ENCODE data around the gene SLC22A23. TPM values are rescaled to one million over a fixed set of nuclear protein-coding genes. Genes with fewer than 3 reads are reported as not detected.

The SLC22A23 gene
- polyA plus RNA-seq, 1 donor (not counting 4 experiments of a cell fraction or from before 2014, with no cell fraction given), result 4.3 TPM

GRCh38 chr6:3494391-3495100 is 37.7 kb upstream of the SLC22A23 start:
- no peaks in the 10 kb centered on the region for H3K79me2 ChIP-seq (ENCODE audit: control insufficient read depth, insufficient read depth, low read length)
- H3K9me1 ChIP-seq (ENCODE audit: control insufficient read depth, extremely low read depth, insufficient read depth, low read length), result no peaks in the 10 kb centered on the region
- no peaks in the 10 kb centered on the region for H4K20me1 ChIP-seq (ENCODE audit: control insufficient read depth, extremely low read depth, insufficient read depth, low read length)
- H3K27me3 ChIP-seq (ENCODE audit: control insufficient read depth, extremely low read depth, insufficient read depth, low read length), result no peaks in the 10 kb centered on the region
- no peak overlapping the region for H3K9ac ChIP-seq (ENCODE audit: control insufficient read depth, extremely low read depth, insufficient read depth, low read length)
- DNase-seq (ENCODE audit: low read depth, low spot score) (no peak), FAIRE-seq (no peak)
- no peaks in the 10 kb centered on the region for H3K9me3 ChIP-seq (ENCODE audit: control insufficient read depth, low read depth, low read length)
- H3K4me1 ChIP-seq (ENCODE audit: control insufficient read depth, extremely low read depth, insufficient read depth, low read length), result no peaks in the 10 kb centered on the region
- H3K27ac ChIP-seq (ENCODE audit: control insufficient read depth, insufficient read depth, low read length), result no peak overlapping the region
- H3K4me3 ChIP-seq (ENCODE audit: control insufficient read depth in 2 of 3, extremely low read depth in 1 of 3, insufficient read depth in 2 of 3, low read depth in 1 of 3, low read length in 3 of 3), result no peak overlapping the region
- H2AFZ ChIP-seq (ENCODE audit: control insufficient read depth, low read length), result no peak overlapping the region
- no peaks in the 10 kb centered on the region for H3K36me3 ChIP-seq (ENCODE audit: control insufficient read depth in 2 of 2, extremely low read depth in 1 of 2, insufficient read depth in 2 of 2, low read length in 2 of 2)
- TF ChIP-seq EZH2 (IDR thresholded peaks at IDR 0.05; ENCODE audit: low read length), result no peak
- TF ChIP-seq CTCF (optimal IDR thresholded peaks at IDR 0.05 in 1 of 3, IDR thresholded peaks at IDR 0.05 in 1 of 3, conservative IDR thresholded peaks at IDR 0.05 in 1 of 3; ENCODE audit: extremely low read depth in 1 of 3, insufficient read depth in 2 of 3, low read length in 3 of 3), result no peak
- dilution Hi-C loops (cut with MboI; ENCODE audit: extremely low pct_ligation_motif_present, low sequenced_read_pairs), result no loop called here
- H3K4me2 ChIP-seq (ENCODE audit: control insufficient read depth, extremely low read depth, insufficient read depth, low read depth, low read length), result no peak overlapping the region

DNA sequence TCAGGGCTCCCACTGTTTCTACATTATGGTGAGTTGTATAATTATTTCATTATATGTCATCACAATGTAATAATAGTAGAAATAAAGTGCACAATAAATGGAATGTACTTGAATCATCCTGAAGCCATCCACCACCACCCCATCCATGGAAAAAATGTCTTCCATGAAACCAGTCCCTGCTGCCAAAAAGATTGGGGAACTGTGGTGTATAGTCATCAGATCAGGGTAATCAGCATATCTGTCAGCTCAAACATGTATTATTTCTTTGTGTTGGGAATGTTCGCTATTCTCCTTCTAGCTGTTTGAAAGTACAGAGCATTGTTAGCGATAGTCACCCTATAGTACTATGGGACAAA is 33.8 kb upstream of the SLC22A23 start:
- dilution Hi-C loops (cut with MboI; ENCODE audit: extremely low pct_ligation_motif_present, low sequenced_read_pairs), result no loop called here

More for the DNA sequence above, 33.8 kb upstream of the SLC22A23 start:
- TF ChIP-seq CTCF (optimal IDR thresholded peaks at IDR 0.05 in 1 of 3, IDR thresholded peaks at IDR 0.05 in 1 of 3, conservative IDR thresholded peaks at IDR 0.05 in 1 of 3; ENCODE audit: extremely low read depth in 1 of 3, insufficient read depth in 2 of 3, low read length in 3 of 3) (no peak), EZH2 (IDR thresholded peaks at IDR 0.05; ENCODE audit: low read length) (no peak)
- Histone ChIP-seq H3K9me3 (ENCODE audit: control insufficient read depth, low read depth, low read length) (no peaks in the 10 kb centered on the region), H3K4me3 (ENCODE audit: control insufficient read depth in 2 of 3, extremely low read depth in 1 of 3, insufficient read depth in 2 of 3, low read depth in 1 of 3, low read length in 3 of 3) (no peak overlapping the region), H3K9ac (ENCODE audit: control insufficient read depth, extremely low read depth, insufficient read depth, low read length) (no peak overlapping the region), H4K20me1 (ENCODE audit: control insufficient read depth, extremely low read depth, insufficient read depth, low read length) (no peaks in the 10 kb centered on the region), H3K4me1 (ENCODE audit: control insufficient read depth, extremely low read depth, insufficient read depth, low read length) (peaks cover 4% of the 10 kb centered on the region), H3K79me2 (ENCODE audit: control insufficient read depth, insufficient read depth, low read length) (no peaks in the 10 kb centered on the region), H3K27me3 (ENCODE audit: control insufficient read depth, extremely low read depth, insufficient read depth, low read length) (no peaks in the 10 kb centered on the region), H3K27ac (ENCODE audit: control insufficient read depth, insufficient read depth, low read length) (no peak overlapping the region), H3K36me3 (ENCODE audit: control insufficient read depth in 2 of 2, extremely low read depth in 1 of 2, insufficient read depth in 2 of 2, low read length in 2 of 2) (no peaks in the 10 kb centered on the region), H2AFZ (ENCODE audit: control insufficient read depth, low read length) (no peak overlapping the region), H3K9me1 (ENCODE audit: control insufficient read depth, extremely low read depth, insufficient read depth, low read length) (no peaks in the 10 kb centered on the region), H3K4me2 (ENCODE audit: control insufficient read depth, extremely low read depth, insufficient read depth, low read depth, low read length) (no peak overlapping the region)
- no peak for DNase-seq (ENCODE audit: low read depth, low spot score)
- FAIRE-seq, result no peak

All from keratinocyte (primary cell).